ENCODE measurements around the gene PMF1.
"Not testable (repeated sequence)": the region's sequence is repeated elsewhere in the genome, so short reads cannot be mapped to it uniquely, and the experiment has no call there.

The PMF1 gene

DNA sequence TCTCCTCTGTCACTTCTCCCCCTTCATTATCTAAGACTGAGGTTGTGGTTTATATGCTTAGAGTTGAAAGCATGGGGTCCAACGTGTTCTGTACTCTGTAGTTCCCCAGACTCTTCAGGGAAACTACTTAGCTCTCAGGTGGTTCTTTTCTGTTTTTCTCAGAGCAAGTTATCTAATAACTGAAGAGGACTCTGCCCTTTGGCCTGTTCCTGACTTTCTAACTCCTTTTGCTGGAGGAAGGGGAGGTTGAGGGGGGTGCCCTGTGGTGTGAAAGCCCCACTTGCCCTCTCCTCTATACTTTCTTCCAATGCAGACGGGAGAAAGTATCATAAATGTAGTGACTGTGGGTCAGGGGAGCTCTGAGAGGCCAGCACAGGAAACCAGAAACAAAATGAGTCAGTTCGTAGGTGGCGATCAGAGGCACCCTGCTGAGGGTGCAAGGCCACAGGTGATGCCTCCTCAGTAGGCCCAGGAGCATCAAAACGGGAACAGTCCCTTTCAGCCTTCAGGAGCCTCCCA lies 13.9 kb upstream of the PMF1 start:
- peak; percentile 64 for DNase-seq

GRCh38 chr1:156200044-156200443 lies 12.8 kb upstream of the PMF1 start:
- peak; percentile 57 for DNase-seq

GRCh38 chr1:156203331-156203730 lies 9.5 kb upstream of the PMF1 start:
- DNase-seq: no peak

GRCh38 chr1:156204686-156205085 lies 8.1 kb upstream of the PMF1 start:
- no peak for DNase-seq

DNA sequence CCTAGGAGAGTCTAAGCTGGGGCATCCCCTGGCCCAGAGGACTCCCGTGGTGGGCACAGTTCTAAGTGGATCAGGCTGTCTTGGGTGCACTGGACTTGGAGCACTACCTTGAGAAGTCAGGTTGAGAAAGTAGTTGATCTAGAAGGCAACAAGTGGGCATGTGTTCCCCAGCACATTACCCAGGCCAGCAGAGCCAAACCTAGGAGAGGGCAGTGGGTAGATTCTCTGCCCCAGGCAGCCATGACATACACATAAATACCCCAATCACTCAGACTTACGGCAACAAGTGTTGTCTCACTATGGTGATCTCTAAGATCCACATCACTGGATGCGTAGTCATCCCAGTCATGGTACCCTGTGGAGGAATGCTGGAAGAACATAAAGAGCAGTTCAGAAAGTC lies 1.6 kb upstream of the PMF1 start:
- no peak for DNase-seq

DNA sequence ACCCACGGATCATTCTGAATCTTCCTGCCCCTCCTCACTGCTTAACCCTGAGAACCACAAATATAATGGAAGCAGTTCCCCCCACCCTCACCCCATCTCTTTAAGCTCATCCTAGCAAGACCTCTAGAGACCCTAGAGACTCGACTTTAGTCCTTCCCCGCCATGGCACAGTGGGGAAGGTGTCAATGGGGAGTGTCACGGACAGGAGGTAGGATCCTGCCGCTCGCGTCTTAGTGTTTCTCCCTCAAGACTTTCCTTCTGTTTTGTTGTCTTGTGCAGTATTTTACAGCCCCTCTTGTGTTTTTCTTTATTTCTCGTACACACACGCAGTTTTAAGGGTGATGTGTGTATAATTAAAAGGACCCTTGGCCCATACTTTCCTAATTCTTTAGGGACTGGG lies 677 bp upstream of the PMF1 start:
- DNase-seq: no peak

GRCh38 chr1:156213644-156213966 lies 798 bp downstream of the PMF1 start:
- DNase-seq: no peak

- DNase-seq: peak; percentile 67
These were observed 1.4 kb downstream of the PMF1 start for GRCh38 chr1:156214024-156214748.

DNA sequence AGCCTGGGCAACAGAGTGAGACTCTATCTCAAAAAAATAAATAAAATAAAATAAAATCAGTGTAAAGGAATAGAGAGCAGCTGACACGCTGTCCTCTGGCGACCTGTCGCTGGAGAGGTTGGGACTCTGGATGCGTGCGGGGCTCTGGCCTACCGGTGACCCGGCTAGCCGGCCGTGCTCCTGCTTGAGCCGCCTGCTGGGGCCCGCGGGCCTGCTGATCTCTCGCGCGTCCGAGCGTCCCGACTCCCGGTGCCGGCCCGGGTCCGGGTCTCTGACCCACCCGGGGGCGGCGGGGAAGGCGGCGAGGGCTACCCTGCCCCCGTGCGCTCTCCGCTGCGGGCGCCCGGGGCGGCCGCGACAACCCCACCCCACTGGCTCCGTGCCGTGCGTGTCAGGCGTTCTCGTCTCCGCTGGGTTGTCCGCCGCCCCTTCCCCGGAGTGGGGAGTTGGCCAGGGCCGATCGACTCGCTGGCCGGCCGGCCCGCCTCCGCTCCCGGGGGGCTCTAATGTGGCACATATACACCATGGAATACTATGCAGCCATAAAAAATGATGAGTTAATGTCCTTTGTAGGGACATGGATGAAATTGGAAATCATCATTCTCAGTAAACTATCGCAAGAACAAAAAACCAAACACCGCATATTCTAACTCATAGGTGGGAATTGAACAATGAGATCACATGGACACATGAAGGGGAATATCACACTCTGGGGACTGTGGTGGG lies 3.7 kb downstream of the PMF1 start:
- not testable (repeated sequence) for DNase-seq

GRCh38 chr1:156217871-156218270 lies 5.1 kb downstream of the PMF1 start:
- DNase-seq: no peak

- no peak for DNase-seq
These were observed 7.4 kb downstream of the PMF1 start for GRCh38 chr1:156220226-156220625.

GRCh38 chr1:156221986-156222692 lies 9.3 kb downstream of the PMF1 start:
- DNase-seq: no peak

GRCh38 chr1:156225677-156226014 lies 12.8 kb downstream of the PMF1 start:
- DNase-seq: no peak

GRCh38 chr1:156226116-156226538 lies 13.3 kb downstream of the PMF1 start:
- DNase-seq: no peak

DNA sequence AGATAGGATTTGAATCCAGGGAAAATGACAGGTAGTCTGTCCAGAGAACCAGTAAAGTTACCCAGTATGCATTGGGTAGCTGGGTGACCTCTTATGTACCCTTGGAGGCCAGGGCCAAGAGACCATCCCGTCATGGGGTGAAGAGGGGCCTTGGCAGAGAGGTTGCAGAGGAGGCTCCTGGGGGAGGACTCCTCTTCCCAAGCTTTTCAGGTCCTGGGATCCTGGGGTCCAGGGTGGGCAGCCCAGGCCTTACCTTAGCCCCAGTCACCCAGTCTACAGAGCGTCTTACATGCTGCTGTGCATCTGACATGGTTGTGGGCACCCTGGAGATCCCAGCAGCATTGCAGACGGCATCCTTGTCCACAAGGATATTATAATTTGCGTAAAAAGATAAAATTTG lies 14.0 kb downstream of the PMF1 start:
- DNase-seq: no peak

DNA sequence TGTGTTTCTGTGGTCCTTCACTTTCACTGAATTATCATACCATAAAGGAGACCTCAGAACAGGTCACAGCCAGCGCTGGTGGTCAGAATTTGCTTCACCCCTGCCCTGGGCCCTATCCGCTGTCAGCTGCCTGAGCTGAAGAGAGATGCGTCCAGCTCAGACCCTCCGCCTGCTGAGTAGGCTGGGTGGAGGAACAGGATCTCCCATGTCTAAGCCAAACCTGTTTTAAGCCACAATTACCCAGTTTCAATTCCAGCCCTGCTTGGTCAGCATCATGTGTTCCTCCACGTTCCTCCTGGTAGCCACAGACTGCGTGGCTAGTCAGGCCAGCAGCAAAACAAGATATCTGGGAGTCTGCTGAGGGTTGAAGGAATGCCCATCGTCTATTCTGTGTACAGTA lies 15.7 kb downstream of the PMF1 start:
- no peak for DNase-seq

GRCh38 chr1:156229809-156230472 lies 17.1 kb downstream of the PMF1 start:
- DNase-seq: no peak

DNA sequence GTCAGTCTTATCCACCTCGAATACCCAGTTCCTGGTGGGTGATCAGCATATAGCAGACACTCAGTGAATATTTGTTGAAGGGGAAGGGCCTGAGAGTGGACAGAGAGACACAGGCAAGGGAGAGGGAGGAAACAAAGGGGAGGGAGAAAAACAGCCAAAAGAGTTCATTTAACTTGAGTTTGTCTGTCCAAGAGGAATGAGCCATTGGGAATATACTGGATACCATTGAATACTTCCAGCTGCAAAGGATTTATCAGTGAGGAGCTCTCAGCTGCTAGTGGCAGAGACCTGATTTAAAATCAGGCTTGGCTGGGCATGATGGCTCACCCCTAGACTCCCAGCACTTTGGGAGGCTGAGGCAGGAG lies 17.6 kb downstream of the PMF1 start:
- DNase-seq: no peak

- DNase-seq: no peak
These were observed 19.5 kb downstream of the PMF1 start for GRCh38 chr1:156232201-156232894.

DNA sequence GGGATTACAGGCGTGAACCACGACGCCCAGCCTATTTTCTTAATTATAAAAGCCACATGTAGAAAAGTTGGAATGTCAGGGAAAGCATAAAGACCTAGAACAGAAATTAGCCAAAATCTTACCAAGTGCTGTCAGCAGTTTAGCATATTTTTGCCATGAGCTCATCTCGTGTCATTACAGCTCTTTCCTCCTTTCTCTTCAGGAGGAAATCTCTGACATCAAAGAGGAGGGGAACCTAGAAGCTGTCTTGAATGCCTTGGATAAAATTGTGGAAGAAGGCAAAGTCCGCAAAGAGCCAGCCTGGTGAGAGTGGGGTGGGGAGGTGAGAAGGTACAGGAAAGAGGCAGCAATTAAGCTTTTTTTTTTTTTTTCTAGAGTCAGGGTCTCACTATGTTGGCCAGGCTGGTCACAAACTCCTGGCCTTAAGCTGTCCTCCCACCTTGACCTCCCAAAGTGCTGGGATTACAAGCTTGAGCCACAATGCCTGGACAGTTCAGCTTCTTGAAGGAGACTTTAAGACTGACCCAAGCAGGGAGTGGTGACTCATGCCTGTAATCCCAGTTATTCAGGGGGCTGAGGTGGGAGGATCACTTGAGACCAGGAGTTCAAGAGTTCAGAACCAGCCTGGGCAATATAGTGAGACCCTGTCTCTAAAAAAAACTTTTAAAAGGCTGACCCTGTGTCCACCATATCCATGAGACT lies 20.8 kb downstream of the PMF1 start:
- DNase-seq: no peak

GRCh38 chr1:156236164-156236563 lies 23.4 kb downstream of the PMF1 start:
- no peak for DNase-seq

DNA sequence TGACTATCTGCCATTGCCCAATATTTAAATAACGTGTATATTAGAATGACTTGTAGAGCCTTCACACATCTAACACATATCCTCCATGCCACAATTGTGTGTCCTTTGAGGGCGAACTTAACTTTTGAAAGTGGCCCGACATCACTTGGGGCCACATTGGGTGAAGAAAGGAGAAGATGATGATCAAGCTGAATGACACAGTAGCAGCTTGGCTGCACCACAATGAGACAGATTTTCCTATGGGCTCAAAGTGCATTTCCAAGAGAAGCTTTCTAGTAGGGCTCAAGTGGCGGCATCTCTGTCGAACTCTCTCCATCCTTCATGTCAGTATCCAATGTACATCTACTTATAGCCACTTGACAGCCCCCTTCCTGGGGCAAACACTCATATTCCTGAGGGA lies 25.4 kb downstream of the PMF1 start:
- no peak for DNase-seq

Data from activated effector memory CD4-positive, alpha-beta T cell treated with anti-CD3 and anti-CD28 coated beads, Interleukin-2, amount 50 U/mL, for 16 hours (primary cell).